Left ventricle myocardium inferior (tissue), 1 donor: Measurements from ENCODE around the gene RBP4. TPM values are rescaled to one million over a fixed set of nuclear protein-coding genes. Genes with fewer than 3 reads are reported as not detected.
A peak's percentile ranks its signal among the peaks of the same experiment; 100 is the strongest.
"Not testable (repeated sequence)": the region's sequence is repeated elsewhere in the genome, so short reads cannot be mapped to it uniquely, and the experiment has no call there.

ENCODE experiments used
- DNase-seq: peaks from one replicate; pipeline ENCODE4 v3.0.0-alpha.2; 2020
- H3K27ac ChIP-seq: fragments of 200-600 bp; replicated peaks from 2 replicates; pipeline ENCODE4 v1.8.0; 2021
- H3K27me3 ChIP-seq: fragments of 200-600 bp; 2 replicates; pipeline ENCODE4 v1.8.0; 2021; ENCODE audit warnings: low read depth
- H3K36me3 ChIP-seq: fragments of 200-600 bp; 2 replicates; pipeline ENCODE4 v1.8.0; 2021
- H3K4me1 ChIP-seq: fragments of 200-600 bp; 2 replicates; pipeline ENCODE4 v1.8.0; 2021
- H3K4me3 ChIP-seq: fragments of 200-600 bp; 2 replicates; pipeline ENCODE4 v1.8.0; 2021; ENCODE audit warnings: mild to moderate bottlenecking, moderate library complexity
- H3K9me3 ChIP-seq: fragments of 200-600 bp; replicated peaks from 2 replicates; pipeline ENCODE4 v1.8.0; 2021
- CTCF ChIP-seq: fragments of 200-600 bp; IDR thresholded peaks from 2 replicates; pipeline ENCODE4 v1.8.0; 2021; ENCODE audit warnings: antibody characterized with exemption, mild to moderate bottlenecking, borderline replicate concordance
- intact Hi-C: fragments of 100-400 bp; cut with micrococcal nuclease; formaldehyde crosslinking; loops from one replicate; pipeline ENCODE4 v1.11.0; 2022
- total RNA-seq: library from RNA; stranded (reverse); fragmentation: NEBNext Ultra II Directional; extraction: Animal tissue kit (Norgen Biotek cat#: 25700); gene quantifications from one replicate; pipeline ENCODE4 v1.2.1, GENCODE V29; 2021
- donor health status: DM: no; HTN: yes; CAD: no; lungs with severe emphysema.

RBP4 gene
- total RNA-seq, 1 donor from 2014 or later = 1.1 TPM

GRCh38 chr10:93547522-93547921, 53.5 kb downstream of the RBP4 start:
- intact Hi-C loops = no loop called here
- DNase-seq = no peak
- no peak for TF ChIP-seq CTCF

GRCh38 chr10:93546995-93547394, 54.0 kb downstream of the RBP4 start:
- H3K4me1 ChIP-seq, H3K27ac ChIP-seq, DNase-seq, H3K9me3 ChIP-seq, H3K4me3 ChIP-seq, H3K36me3 ChIP-seq, intact Hi-C loops, H3K27me3 ChIP-seq: not testable (repeated sequence)

More at GRCh38 chr10:93547522-93547921, 53.5 kb downstream of the RBP4 start:
- Histone ChIP-seq H3K4me3 (no peak overlapping the region), H3K27ac (no peak overlapping the region), H3K4me1 (peaks cover 5% of the 10 kb centered on the region), H3K27me3 (peaks cover 7% of the 10 kb centered on the region), H3K36me3 (no peaks in the 10 kb centered on the region), H3K9me3 (no peaks in the 10 kb centered on the region)

- no peaks in the 10 kb centered on the region for H3K36me3 ChIP-seq
- H3K27ac ChIP-seq = peak overlapping the region; percentile 58
- no peaks in the 10 kb centered on the region for H3K9me3 ChIP-seq
- H3K4me1 ChIP-seq = peaks cover 11% of the 10 kb centered on the region
- intact Hi-C loops = no loop called here
- peak; percentile 71 for DNase-seq
- H3K4me3 ChIP-seq = peak overlapping the region; percentile 56
- peaks cover 7% of the 10 kb centered on the region for H3K27me3 ChIP-seq
- peak; percentile 5 for TF ChIP-seq CTCF
Measured at GRCh38 chr10:93542358-93542791, 58.7 kb downstream of the RBP4 start.

Other genes with a start within 250 kb of the RBP4 start
- gene MYOF, start 118.9 kb downstream of the RBP4 start, total RNA-seq = 43.6 TPM
- gene CEP55, start 104.6 kb downstream of the RBP4 start, total RNA-seq = 0.66 TPM
- 0.08 TPM for gene FFAR4, start 34.6 kb downstream of the RBP4 start, total RNA-seq
- not detected for gene PDE6C, start 11.3 kb upstream of the RBP4 start, total RNA-seq
- 14.4 TPM for gene FRA10AC1, start 101.4 kb upstream of the RBP4 start, total RNA-seq
- gene LGI1, start 156.7 kb upstream of the RBP4 start, total RNA-seq = not detected